Measurements from ENCODE around the gene SMIM17.
A peak's percentile ranks its signal among the peaks of the same experiment; 100 is the strongest.
"Not testable (repeated sequence)": the region's sequence is repeated elsewhere in the genome, so short reads cannot be mapped to it uniquely, and the experiment has no call there.

Gene SMIM17

DNA sequence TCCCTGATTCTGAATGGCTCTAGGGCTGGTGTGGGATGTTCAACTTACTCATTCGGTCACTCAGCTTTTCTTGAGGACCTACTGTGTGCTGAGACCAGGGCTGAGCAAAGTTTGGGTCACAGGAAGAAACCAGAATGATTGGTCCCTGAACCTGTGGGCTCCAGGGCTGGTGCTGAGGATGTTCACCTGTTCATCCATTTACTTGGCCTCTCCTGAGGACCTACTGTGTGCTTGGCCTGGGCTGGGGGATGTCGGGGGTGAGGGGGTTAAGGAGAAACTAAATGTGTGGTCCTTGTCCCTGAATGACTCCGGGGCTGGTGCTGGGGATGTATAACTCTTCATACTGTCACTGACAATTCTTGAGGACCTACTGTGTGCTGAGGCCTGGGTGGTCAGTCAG is 18.3 kb downstream of the SMIM17 start:
- no peak for DNase-seq

GRCh38 chr19:56663931-56664500 is 21.1 kb downstream of the SMIM17 start:
- no peak for DNase-seq

- no peak for DNase-seq
Measured at GRCh38 chr19:56664511-56664910, 21.6 kb downstream of the SMIM17 start.

- DNase-seq: no peak
Measured at GRCh38 chr19:56667311-56667870, 24.4 kb downstream of the SMIM17 start.

GRCh38 chr19:56668676-56669075 is 25.7 kb downstream of the SMIM17 start:
- DNase-seq: no peak

- no peak for DNase-seq
Measured at GRCh38 chr19:56670401-56670960, 27.5 kb downstream of the SMIM17 start.

DNA sequence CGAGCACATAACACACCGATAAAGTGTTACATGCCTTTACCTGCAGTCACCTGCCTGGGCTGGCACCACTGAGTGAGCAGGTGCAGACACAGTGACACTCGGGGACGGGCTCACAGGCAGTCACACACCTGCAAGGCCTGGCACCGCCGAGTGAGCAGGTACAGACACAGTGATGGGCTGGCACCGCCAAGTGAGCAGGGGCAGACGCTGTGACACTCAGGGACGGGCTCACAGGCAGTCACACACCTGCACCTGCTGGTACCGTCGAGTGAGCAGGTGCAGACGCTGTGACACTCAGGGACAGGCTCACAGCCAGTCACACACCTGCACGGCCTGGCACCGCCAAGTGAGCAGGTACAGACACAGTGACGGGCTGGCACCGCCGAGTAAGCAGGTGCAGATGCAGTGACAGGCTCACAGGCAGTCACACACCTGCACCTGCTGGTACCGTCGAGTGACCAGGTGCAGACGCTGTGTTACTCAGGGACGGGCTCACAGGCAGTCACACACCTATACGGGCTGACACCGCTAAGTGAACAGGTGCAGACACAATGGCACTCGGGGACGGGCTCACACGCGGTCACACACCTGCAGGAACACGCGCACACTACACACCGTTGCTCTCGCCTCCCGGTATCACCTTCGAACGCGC is 28.1 kb downstream of the SMIM17 start:
- peak; percentile 17 for DNase-seq

DNA sequence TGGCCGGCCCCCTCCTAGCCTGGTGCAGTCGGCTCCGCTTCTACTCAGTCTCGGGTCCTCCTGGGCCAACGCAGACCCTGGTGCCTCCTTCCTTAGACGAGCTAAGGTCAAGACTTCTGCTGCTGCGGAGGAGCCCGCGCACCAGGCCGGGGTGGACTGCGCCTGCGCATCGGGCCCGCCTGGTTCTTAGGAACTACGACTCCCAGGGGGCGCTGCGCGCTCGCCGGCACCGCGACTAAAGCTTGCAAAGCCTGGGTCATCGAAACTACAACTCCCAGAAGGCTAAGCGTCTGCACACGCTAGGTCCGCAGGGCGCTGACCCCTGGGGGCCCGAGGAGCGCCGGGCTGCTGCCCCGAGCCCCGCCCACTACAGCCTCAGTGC is 28.6 kb downstream of the SMIM17 start, which contains the start of gene ZNF835:
ZNF835 (minus strand) TSS at position 145 of the 382 bp plus-strand sequence. CDS start 6,559 bp downstream, outside the sequence.
- no peak for DNase-seq

DNA sequence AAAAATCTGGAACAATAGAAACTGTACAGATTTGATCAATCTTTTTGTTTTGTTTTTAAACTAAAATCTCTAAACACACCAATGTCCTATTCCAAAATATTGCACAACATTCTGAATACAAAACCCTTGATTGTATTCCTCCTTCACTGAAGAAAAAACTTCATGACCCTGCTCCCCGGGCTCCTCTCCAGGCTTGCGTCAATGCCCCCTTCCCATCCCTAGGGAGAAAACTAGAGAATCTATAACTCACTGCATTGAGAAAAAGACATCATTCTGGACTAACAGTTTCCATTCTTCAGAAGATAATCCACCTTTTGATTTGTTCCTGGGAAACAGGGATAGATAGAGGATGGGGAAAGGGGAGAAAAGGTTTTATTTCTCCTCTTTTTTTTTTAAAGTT is 29.7 kb downstream of the SMIM17 start:
- not testable (repeated sequence) for DNase-seq

GRCh38 chr19:56678205-56678604 is 35.2 kb downstream of the SMIM17 start:
- DNase-seq: no peak

GRCh38 chr19:56681702-56682101 is 38.7 kb downstream of the SMIM17 start:
- DNase-seq: no peak

DNA sequence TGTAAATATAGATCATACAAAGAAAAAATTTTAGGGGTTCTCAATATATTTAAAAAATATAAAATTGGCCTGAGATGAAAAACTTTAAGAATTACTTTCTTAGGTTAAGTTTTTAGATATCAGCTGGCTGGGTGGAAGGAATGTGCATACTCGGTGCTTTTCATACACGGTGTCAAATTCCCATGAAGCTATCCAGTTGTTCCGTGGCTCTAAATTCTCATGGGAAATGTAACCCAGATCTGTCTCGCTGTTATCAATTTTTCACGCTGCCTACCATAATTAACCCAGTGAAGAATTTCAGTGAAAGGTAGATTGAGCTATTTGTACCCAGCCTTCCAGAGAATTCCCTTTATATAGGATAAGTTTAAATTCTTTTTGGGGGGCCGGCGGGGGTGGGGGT is 40.2 kb downstream of the SMIM17 start:
- DNase-seq: no peak

DNA sequence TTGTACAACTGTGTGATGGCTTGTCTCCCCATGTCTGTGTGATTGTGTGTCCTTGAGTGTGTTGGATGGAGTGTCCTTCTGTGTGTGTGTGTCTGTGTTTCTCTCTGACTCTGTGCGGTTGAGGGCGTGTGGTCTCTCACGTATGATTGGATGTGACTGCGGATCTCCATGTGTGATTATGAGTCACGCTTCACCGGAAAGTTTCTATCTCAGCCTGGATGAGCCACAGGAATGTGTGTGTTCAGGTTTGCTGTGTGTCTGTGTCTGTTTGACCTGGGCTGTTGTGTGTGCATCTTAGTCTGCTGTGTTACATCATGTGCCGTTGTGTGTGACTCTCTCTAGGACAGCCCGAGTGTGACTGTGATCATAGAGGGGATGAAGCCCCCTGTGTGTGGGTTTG is 44.1 kb downstream of the SMIM17 start:
- no peak for DNase-seq

GRCh38 chr19:56689198-56689597 is 46.2 kb downstream of the SMIM17 start:
- no peak for DNase-seq

GRCh38 chr19:56690670-56691069 is 47.7 kb downstream of the SMIM17 start:
- DNase-seq: no peak

DNA sequence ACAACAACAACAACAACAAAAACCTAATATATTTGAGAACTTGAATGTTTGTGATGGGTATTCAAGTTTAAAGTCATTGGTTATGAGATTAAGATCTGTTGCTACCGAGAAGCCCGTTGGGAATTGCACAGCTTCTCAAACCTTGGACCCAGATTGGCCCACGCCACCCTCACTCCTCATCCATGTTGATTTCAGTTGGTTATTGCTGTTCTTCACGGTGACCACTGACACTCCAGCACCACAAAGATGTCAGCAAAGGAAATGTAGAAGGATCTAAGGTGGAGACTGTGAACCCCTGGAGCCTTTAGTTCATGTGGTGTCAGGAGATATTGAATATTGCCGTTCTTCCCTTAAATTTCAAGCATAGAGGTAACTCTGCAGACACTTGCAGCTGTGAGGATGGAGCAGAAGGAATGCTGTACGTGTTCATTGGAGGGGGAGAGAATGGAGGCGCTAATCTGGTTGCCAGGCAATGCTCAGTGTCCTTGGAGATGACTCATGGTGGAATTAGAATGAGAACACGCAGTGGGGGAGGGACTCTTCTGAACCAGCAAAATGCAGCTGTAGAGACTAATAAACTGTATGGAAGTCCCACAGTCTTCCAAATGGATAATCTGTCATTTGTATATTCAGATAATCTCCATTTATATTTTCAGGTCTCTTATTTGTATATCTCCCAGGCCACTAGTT is 49.4 kb downstream of the SMIM17 start:
- no peak for DNase-seq

DNA sequence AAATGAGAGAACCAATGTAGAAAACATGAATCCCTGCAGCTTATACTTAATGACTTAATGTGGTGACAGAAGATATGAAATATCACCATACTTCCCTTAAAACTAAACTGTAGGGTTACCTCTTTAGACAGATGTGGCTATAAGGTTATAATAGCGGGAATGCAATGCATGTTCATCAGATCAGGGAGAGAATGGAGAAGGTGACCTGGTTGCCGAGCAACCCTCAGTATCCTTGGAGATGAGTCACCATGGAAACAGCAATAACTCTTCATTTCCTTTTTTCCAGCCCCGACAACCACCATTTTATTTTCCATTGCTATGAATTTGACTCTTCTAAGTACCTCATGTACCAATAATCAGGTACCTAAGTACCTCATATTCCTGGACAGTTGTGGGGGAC is 56.6 kb downstream of the SMIM17 start:
- DNase-seq: no peak

GRCh38 chr19:56701895-56702294 is 58.9 kb downstream of the SMIM17 start:
- no peak for DNase-seq

- no peak for DNase-seq
Measured at GRCh38 chr19:56705939-56706338, 63.0 kb downstream of the SMIM17 start.
